H1 (cell line): ENCODE results near the gene SCP2.

ENCODE experiments used
- CHD2 ChIP-seq: IDR thresholded peaks from 2 replicates; pipeline ENCODE4 v1.6.1; 2012; ENCODE audit warnings: low read length, improper control_type of control experiment
- CTCF ChIP-seq, 3 experiments: IDR thresholded peaks; 1 replicate in 2 of 3; 2 replicates in 1 of 3; pipeline versions ENCODE4 v1.5.1 to v1.6.1; 2011; ENCODE audit warnings: low read length in 3 of 3, mild to moderate bottlenecking in 3 of 3, inconsistent platforms in 2 of 3, low read depth in 1 of 3, moderate library complexity in 1 of 3; ENCODE audit not compliant: insufficient read depth in 1 of 3; ENCODE audit errors: control extremely low read depth in 1 of 3
- E2F6 ChIP-seq: IDR thresholded peaks from 2 replicates; pipeline ENCODE4 v1.6.1; 2012; ENCODE audit warnings: inconsistent platforms
- GTF2F1 ChIP-seq: IDR thresholded peaks from 2 replicates; pipeline ENCODE4 v1.6.1; 2012; ENCODE audit warnings: low read depth, low read length, improper control_type of control experiment, borderline replicate concordance
- JUND ChIP-seq: IDR thresholded peaks from 2 replicates; pipeline ENCODE4 v1.6.1; 2011; ENCODE audit warnings: mild to moderate bottlenecking, improper control_type of control experiment, low read length
- KDM4A ChIP-seq: IDR thresholded peaks from one replicate; pipeline ENCODE4 v1.7.1; 2012; ENCODE audit warnings: low read depth, mild to moderate bottlenecking, moderate library complexity, low read length, inconsistent platforms; ENCODE audit not compliant: severe bottlenecking
- POLR2A ChIP-seq, 2 experiments: IDR thresholded peaks; 1 replicate in 1 of 2; 2 replicates in 1 of 2; pipeline ENCODE4 v1.6.1; 2011; ENCODE audit warnings: low read depth in 2 of 2, low read length in 2 of 2, mild to moderate bottlenecking in 2 of 2; ENCODE audit errors: control extremely low read depth in 1 of 2
- POLR2AphosphoS5 ChIP-seq: IDR thresholded peaks from 2 replicates; pipeline ENCODE4 v1.6.1; 2011; ENCODE audit warnings: low read depth, low read length
- SIN3A ChIP-seq, 2 experiments: IDR thresholded peaks in 1 of 2; conservative IDR thresholded peaks in 1 of 2; 2 replicates each; pipeline ENCODE4 v1.6.1; 2011 to 2012; ENCODE audit warnings: low read length in 2 of 2, improper control_type of control experiment in 1 of 2, low read depth in 1 of 2, mild to moderate bottlenecking in 1 of 2
- SP1 ChIP-seq: IDR thresholded peaks from 2 replicates; pipeline ENCODE4 v1.6.1; 2011; ENCODE audit warnings: low read depth, low read length
- TF ChIP-seq, protein P1 (sequence below): IDR thresholded peaks from 2 replicates; pipeline ENCODE4 v1.6.1; 2011; ENCODE audit warnings: low read depth, mild to moderate bottlenecking, low read length; ENCODE audit not compliant: insufficient read depth

DNA sequence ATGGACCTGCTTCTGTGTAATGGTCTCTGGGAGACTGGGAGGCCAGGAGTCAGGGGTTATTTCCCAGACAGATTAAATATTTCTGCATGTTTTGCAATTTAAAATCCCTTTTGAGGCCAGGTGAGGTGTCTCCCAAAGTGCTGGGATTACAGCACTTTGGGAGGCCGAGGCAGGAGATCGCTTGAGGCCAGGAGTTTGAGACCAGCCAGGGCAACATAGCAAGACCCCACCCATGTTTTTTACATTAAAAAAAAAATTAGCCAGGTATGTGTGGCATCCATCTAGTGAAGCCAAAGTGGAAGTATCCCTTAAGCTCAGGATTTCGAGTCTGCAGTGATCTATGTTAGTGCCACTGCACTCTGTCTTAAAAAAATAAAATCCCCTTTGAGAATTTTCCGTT lies 39.6 kb upstream of the SCP2 start:
- TF ChIP-seq CTCF (IDR thresholded peaks at IDR 0.05; ENCODE audit: control extremely low read depth in 1 of 3, insufficient read depth in 1 of 3, low read depth in 1 of 3, low read length in 3 of 3) = no peak
- no peak for TF ChIP-seq JUND
- no peak for TF ChIP-seq GTF2F1
- no peak for TF ChIP-seq SP1
- no peak for TF ChIP-seq KDM4A
- TF ChIP-seq E2F6 = no peak
- no peak for TF ChIP-seq SIN3A (conservative IDR thresholded peaks at IDR 0.05 in 1 of 2, IDR thresholded peaks at IDR 0.05 in 1 of 2; ENCODE audit: low read depth in 1 of 2, low read length in 2 of 2)
- no peak for TF ChIP-seq POLR2A (IDR thresholded peaks at IDR 0.05; ENCODE audit: control extremely low read depth in 1 of 2, low read depth in 2 of 2, low read length in 2 of 2)
- TF ChIP-seq, protein P1, sequence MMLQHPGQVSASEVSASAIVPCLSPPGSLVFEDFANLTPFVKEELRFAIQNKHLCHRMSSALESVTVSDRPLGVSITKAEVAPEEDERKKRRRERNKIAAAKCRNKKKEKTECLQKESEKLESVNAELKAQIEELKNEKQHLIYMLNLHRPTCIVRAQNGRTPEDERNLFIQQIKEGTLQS = no peak
- no peak for TF ChIP-seq CHD2
- TF ChIP-seq POLR2AphosphoS5 = no peak
